Uterus (tissue), 2 donors: ENCODE data around the gene RAB8A.

ENCODE experiments used
- CTCF ChIP-seq, 4 experiments: fragments of 200-600 bp in 2 of 4; fragments of 450-650 bp in 2 of 4; sonication (generic) in 2 of 4; IDR thresholded peaks; one replicate each; pipeline ENCODE4 v1.5.1; 2016 to 2019; ENCODE audit warnings: antibody characterized with exemption in 4 of 4, mild to moderate bottlenecking in 2 of 4, moderate library complexity in 1 of 4
- POLR2A ChIP-seq, 2 donors: fragments of 450-650 bp; IDR thresholded peaks; one replicate each; pipeline ENCODE4 v1.6.1; 2016; ENCODE audit warnings: antibody characterized with exemption in 2 of 2, mild to moderate bottlenecking in 1 of 2, moderate library complexity in 1 of 2

DNA sequence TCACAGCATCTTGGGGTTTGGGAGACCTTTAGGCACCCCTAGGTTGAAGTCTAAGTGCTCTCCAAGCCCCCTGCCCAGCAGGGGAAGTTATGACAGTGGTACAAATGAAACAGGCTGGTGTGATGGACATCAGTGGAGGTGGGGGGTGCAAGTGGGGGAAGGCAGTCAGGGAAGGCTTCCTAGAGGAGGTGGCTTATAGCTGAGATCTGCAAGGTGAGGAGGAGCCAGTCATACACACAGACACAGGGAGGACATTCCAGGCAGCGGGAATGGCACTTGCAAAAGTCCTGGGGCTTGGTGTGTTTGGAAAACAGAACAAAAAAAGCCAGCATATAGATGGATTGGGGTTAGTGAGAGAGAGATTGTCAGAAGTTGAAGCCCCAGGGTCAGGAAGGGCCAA is 43.4 kb downstream of the RAB8A start:
- no peak for TF ChIP-seq POLR2A (IDR thresholded peaks at IDR 0.05)
- no peak for TF ChIP-seq CTCF (IDR thresholded peaks at IDR 0.05)
